Right lung (tissue), 5 donors: ENCODE results near the gene UQCR11. TPM values are rescaled to one million over a fixed set of nuclear protein-coding genes. Genes with fewer than 3 reads are reported as not detected.

Experiments
- DNase-seq, 2 donors: peaks; one replicate each; pipeline ENCODE4 v3.0.0-alpha.2; 2013
- polyA plus RNA-seq, 5 donors: library from polyadenylated mRNA; unstranded; fragments of 120-200 nt; gene quantifications; one replicate each; pipeline versions ENCODE4 v1.2.1 to v1.2.3, GENCODE V29; 2013; ENCODE audit warnings: inconsistent platforms in 1 of 5, low replicate concordance in 1 of 5; ENCODE audit not compliant: insufficient read length in 5 of 5, insufficient read depth in 1 of 5

The UQCR11 gene
- polyA plus RNA-seq, 5 donors: 55.7 to 119 (median 83.2) TPM

DNA sequence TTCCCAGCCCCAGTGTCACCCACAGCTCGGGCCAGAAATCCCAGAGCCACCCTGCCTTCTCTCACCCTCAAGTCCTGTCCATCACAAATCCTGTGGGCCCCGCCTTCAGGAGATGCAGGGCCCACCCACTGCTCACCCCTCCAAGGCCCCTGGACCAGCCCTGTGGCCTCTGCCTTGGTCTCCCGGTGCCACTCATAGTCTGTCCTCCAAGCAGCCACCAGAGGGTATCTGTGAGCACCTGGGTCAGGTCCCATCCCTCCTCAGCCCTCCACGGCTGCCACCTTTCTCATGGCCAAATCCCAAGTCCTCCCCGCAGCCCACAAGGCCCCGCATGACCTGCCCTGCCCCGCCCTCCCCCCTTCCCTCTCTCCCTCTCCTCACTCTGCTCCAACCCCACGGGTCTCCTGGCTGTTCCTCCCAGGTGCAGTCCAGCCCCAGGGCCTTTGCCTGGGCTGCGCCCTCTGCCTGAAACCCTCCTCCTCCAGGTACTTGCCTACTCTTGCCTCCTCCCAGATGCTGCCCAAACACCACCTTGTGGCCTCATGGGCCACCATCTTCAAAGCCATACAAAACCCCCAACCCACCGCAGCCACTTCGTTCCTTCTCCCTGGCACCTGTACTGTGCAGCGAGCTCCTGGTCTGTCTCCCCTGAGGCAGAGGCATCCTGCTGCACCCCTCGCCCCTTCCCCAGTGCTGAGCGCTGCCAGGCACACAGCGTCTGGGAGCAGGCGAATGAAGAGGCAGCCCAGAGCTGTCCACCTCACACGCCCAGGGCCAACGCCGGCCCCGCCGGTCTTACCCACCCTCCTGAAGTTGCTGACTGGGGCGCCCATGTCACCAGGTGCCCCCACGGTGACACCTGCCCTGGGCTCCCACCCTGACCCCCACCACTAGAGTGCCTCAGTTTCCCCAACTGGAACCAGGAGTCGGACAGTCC, 13.2 kb upstream of the UQCR11 start:
- DNase-seq: no peak

DNA sequence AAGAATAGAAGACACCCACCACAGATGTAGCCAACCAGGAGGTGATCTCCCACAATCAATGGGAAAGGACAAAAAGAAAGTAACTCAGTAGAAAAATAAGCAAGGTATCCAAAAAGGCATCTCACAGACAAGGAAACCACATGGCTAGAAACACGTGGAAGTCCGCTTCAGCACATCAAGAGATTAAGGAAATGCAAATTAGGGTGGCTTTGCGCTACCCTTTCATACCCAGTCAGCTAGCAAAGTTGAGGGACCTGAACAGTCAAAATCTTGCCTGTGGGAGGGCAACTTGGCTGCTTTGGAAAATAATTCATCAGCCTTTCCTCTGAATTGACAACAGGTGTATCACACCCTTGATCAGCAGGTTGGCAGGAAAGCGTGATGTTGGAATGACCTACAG, 11.6 kb upstream of the UQCR11 start:
- DNase-seq: no peak

DNA sequence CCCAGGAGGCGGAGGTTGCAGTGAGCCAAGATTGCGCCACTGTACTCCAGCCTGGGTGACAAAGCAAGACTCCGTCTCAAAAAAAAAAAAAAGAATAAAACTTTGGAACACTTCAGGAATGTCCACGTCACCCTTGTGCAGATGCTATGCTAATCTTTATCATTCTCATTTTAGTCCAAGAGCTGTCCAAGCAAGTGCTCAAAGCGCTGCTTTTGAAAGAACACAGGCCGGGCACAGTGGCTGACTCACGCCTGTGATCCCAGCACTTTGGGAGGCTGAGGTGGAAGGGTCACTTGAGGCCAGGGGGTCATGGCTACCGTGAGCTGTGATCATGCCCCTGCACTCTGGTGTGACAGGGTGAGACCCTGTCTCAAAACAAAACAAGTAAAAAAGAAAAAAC, 11.1 kb upstream of the UQCR11 start:
- DNase-seq: no peak

DNA sequence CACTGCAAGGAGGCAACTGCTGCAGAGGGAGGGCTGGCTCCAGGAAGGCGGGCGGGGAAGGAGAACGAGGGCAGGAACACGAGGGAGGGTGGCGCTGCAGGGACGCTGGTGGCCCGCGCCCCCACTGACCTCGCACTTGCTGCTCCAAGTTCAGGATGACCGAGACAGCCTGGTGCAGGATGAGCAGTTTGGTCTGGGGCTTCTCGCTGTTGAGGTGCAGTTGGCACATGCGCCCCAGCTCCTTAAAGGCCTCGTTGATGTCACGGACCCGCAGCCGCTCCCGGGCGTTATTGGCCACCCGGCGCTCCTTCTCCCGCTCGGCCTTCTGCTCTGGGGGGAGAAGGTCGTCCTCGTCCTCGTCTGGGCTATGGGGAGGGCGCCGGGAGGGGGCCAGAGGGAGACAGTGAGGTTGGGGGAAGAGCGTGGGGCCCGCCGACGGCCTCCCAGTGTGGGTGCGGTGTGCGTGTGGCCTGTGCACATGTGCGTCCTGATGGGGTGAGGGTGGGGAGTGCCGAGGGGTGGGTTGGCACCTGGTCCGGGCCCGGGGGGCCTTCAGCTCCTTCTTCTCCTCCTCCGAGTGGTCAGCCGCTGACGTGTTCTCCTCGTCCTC, 10.0 kb upstream of the UQCR11 start:
- no peak for DNase-seq

DNA sequence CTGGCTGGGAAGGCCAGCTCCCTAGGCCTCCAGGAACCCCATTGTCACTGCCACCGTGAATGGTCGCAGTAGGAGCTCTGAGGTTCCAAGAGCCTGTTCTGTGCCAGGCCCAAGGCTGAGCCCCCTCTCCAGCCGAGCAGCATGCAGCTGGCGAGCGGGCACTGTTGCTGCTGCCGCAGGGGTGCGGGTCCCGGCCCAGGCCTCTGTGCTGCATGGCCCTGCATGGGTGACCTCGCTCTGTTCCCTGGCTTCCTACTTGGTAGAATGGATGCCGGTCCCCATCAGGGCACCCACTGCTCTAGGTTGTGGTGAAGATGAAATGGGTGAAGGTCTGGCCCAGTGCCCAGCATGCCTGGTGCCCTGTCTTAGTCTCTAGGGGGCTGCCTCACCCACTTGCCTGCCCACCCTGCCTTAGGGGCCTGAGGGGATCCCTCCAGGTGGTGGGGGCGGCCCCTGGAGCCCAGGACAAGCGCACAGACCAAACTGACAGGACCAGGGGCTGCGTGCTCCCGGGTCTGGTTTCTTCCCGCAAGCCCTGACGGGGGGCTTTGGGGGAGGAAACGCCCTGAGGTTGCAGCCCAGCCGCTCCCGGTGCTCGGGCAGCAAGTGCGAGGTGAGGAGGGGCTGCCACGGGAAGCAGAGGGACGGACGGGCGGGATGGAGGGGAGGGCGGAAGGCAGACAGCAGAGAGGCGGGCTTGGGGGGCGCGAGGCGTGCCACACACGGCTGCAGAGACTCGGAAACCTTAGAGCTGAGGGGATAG, 8.7 kb upstream of the UQCR11 start:
- DNase-seq: no peak

DNA sequence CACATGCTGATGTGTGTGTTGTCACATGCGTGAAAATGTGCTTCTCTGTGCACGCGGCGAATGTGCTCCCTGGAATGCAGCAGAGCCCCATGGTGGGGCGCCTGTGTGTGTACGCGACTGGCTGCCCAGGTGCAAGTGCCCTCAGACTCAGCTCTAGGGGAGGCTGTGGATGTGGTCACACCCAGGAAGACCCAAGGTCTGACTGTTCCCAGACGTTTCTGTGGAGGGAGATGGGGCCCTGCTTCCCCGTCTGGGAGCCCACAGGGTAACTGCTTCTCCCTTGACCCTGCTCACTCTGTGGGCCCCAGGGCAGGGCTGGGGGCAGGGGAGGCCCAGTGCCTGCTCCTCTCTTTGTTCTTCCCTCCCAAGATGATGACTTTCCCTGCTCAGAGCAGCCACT, 7.9 kb upstream of the UQCR11 start:
- no peak for DNase-seq

DNA sequence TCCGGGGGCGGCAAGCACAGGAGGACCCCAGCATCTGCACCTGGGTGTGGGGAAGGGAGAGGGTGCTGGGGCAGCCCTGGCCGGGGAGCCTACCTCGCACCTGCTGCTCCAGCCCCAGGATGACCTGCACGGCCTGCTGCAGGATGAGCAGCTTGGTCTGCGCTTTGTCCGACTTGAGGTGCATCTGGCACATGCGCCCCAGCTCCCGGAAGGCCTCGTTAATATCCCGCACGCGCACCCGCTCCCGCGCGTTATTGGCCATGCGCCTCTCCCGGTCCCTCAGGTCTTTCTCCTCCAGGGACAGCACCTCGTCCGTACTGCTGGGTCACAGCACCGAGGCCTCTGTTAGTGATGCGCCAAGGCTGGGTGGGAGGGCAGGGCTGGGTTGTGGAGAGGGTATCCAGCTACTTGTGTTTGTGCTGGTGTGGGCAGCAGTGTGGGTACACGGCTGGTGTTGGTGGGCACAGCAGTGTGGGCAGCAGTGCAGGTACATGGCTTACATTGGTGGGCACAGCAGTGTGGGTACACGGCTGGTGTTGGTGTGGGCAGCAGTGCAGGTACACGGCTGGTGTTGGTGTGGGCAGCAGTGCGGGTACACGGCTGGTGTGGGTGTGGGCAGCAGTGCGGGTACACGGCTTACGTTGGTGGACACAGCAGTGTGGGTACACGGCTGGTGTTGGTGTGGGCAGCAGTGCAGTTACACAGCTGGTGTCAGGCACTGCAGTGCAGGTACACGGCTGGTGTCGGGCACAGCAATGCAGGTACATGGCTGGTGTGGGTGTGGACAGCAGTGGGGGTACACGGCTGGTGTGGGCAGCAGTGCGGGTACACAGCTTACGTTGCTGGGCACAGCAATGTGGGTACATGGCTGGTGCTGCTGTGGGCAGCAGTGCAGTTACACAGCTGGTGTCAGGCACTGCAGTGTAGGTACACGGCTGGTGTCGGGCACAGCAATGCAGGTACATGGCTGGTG, 7.1 kb upstream of the UQCR11 start:
- no peak for DNase-seq

DNA sequence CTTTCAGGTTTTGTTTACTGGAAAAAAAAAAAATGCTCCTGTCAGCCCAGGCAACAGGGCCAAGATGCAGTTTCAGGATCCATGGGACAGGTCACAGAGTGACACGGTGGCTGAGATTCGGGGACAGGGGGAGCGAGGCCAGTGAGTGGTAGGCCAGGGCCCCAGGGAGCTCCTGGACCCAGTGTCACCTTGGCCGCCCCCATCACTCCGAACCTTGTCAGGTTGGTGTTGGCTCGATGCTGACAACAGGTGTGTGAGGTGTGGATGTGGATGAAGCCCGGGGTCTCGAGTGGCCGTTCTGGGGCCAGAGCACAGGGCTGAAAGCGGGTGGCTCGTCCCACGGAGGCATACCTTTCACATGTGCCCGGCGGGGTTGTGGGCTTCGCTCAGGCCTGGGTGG, 6.1 kb upstream of the UQCR11 start:
- DNase-seq: no peak

DNA sequence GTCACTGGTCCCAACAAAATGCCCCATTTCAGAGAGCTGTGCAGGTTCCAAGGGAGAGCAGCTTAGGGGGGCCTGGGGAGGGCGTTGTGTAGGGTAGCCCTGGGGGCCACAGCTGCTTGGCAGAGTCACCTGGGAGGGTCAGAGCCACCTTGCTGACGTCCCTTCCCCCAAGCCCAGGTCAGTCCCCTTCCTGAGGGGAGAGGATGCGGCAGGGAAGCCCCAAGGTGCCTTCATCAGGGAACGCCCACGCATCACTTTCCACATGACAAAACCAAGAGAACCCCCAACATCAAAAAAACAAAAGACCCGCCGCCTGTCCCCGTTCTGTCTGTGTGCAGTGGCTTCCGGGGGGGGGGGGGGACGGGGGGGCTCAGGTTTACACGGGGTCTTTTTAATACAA, 5.3 kb upstream of the UQCR11 start:
- no peak for DNase-seq

DNA sequence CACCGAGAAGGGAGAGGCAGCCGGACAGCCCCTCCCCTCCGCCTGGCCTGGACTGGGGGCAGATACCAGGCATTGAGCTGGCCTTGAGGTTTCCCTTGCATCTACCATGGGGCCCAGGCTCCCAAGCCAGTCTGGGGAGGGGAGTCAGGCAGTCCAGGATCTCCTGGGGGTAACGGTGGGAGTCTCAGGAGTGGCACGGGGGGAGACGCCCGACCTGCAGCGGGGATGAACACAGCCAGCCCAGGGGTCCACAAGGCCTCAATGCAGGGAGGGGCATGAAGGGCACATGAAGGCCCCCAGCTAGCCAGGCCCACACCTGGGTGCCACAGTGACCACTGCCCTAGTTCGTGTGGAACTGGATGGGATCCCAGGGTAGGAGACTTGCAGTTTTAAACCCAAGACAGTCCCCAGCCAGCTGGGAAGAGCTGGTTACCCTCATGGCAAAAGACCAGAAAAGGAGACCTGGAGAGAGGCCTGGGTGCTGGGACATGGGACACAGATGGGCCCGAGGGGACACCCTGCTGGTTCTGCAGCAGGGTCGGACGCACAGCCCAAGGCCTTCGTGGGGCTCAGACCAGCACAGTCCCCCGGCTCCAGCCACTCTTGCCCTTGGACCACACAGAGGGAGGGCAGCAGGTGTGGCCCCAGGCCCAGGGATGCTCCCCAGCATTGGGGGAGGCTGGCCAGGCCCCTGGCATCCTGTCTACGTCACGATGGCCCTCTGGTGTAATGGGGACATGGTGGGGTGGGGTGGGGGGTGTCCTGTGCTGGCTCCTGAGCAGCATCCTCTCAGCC, 4.6 kb upstream of the UQCR11 start:
- no peak for DNase-seq

DNA sequence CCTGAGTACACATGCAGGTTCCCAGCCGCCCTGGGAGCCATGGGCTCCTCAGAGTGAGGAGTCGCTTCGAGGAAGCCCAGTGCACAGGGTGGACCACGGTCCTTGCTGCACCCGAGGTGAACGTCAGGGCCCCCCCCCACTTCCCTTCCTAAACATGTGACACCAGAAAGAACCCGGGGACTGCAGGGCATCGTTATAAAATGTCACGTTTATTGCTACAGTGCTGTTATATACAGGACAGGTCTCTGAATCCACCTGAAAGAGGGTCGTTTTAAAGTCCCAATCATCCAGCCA, 3.8 kb upstream of the UQCR11 start:
- no peak for DNase-seq

DNA sequence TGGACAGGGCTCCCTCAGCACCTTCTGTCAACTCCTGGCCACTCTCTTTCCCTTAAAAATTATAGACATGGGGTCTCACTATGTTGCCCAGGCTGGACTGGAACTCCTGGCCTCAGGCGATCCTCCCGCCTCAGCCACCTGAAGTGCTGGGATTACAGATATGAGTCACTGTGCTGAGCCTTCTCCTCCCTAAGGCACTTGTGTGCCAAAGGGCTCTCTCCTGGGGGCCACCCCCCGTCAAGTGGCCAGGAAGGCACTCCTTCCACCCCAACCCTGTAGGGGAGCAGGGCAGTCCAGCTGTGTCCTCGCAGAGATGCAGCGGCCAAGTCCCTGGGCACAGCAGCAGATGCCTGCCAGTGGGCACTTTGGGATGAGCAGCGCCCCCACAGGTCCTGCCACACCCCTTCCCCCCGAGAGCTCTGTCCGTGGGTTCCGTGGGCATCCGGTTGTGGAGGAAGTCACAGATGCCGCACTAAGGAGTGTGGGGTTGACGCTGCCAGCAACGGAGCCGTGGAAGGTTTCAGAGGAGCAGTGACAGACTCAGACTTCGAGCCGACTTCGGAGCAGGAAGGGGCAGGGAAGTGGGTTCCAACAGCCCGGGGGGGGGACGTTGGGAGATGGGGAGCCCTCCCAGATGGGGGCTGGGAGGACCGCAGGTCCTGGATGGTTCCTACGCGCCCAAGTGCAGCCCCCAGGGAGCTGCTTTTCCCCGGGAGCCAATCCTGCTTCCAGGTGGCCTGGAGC, 3.3 kb upstream of the UQCR11 start:
- DNase-seq: no peak

DNA sequence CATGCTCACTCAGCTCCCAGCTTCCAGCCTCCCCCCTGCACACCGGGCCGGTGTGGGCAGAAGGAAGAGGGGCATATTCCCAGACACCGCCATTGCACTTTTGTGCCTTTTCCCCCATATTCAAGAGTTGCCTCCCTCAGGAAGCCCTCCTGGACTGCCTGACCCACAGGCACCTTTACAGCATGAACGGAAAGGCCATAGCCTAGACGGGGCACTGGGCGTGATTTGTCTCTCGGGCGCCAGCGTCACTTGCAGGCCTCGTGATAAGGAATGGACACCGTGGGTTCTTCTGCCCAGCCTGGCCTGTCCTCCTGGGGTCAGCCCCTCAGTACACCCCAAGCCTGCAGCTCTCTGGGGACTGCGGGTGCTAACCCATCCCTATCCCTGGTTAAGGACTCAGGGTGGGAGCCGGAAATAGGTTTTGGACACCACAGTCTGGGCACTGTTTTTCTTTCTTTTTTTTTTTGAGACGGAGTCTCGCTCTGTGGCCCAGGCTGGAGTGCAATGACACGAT, 933 bp upstream of the UQCR11 start:
- DNase-seq: no peak

DNA sequence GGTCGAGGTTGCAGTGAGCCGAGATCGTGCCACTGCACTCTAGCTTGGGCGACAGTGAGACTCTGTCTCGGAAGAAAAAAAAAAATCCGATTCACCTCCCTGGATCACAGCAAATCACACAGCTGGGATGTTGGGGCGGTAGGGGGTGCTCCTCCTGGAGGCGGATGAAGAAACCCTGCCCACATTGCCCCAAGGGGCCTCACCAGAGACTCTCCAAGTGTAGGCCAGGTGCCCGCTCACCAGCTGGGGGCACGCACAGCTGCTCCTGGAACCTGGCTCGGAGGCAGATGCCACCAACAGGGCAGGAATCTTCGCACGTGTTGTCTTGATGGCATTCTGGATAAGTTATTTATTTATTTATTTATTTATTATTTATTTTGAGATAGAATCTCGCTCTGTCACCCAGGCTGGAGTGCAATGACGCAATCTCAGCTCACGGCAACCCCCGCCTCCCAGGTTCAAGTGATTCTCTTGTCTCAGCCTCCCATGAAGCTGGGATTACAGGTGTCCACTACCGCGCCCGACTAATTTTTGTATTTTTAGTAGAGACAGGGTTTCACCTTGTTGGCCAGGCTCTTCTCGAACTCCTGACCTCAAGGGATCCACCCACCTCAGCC, 3.1 kb downstream of the UQCR11 start:
- no peak for DNase-seq

DNA sequence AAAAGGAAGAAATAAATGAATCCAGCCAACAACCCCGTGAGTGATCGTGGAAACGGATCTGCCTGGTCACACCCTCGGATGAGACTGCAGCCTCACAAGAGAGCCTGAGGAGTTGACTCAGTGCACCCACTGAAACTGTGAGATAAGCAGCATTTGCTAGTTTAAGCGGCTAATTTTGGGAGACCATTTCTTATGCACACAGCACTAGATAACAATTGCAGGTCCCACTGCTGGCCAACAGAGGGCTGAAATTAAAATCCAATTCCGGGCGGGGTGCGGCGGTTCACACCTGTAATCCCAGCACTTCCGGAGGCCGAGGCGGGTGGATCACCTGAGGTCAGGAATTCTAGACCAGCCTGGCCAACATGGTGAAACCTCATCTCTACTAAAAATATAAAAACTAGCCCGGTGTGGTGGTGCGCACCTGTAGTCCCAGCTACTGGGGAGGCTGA, 3.6 kb downstream of the UQCR11 start:
- no peak for DNase-seq

DNA sequence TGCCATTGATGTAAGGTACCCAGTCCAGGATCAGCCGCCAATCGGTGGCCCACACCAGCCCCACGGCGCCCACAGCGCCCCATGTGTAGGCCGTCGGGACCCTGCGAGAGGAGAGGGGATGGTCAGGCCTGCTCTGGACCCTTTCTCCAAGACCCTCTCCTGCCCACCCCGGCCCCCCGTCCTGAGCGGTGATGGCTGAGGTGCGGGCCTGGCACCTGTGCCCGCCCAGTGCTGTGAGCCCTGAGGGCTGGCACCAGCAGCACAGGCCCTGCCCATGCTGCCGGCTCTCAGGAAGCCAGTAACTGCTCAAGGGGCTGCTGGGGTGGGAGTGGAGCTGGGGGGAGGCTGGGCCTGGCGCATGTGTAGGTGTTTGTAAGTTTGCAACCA, 5.8 kb downstream of the UQCR11 start:
- no peak for DNase-seq

DNA sequence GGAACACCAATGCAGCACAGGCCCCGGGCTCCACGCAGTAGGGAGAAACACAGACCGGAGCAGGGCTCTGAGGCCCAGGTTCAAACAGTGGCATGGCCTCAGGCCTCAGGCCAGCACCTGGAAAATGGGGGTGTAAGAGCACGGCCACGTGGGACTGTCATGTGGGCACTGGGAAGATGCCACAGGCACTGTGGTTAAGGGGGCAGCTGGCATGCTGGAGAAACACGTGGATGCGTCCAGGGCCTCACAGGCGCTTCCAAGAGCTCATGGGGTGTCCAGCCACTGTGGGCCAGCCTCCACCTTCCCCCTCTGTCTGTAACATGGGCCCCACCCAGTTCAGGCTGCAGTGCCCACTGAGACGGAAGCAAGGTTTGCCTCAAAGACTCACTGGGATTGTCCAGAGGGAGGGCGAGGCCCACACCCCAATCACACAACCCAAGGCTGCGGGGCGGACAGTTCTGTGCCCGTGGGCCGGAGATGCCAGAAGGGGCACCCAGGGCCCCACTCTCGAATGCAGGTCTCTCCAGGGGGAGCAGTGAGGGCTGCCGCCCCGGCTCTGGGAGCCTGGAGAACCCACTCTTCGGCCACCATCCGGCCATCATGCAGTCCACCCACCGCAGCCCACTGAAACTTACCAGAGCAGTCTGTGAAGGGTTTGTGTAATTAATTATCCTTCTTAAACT, 6.3 kb downstream of the UQCR11 start:
- DNase-seq: no peak

DNA sequence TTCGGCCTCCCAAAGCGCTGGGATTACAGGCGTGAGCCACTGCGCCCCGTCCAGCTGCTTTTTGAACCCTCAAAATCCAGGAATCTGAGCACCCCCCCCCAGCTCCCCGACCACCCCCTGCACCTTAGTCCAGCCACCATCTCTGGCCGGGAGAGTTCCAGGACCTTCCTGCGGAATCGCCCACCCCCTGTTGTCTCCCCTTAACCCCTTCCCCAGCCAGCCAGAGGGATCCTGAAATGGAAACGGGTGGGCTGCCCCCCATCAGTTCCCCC, 11.8 kb downstream of the UQCR11 start:
- DNase-seq: no peak
